ENCODE data around the gene CSF1.

CSF1 gene

DNA sequence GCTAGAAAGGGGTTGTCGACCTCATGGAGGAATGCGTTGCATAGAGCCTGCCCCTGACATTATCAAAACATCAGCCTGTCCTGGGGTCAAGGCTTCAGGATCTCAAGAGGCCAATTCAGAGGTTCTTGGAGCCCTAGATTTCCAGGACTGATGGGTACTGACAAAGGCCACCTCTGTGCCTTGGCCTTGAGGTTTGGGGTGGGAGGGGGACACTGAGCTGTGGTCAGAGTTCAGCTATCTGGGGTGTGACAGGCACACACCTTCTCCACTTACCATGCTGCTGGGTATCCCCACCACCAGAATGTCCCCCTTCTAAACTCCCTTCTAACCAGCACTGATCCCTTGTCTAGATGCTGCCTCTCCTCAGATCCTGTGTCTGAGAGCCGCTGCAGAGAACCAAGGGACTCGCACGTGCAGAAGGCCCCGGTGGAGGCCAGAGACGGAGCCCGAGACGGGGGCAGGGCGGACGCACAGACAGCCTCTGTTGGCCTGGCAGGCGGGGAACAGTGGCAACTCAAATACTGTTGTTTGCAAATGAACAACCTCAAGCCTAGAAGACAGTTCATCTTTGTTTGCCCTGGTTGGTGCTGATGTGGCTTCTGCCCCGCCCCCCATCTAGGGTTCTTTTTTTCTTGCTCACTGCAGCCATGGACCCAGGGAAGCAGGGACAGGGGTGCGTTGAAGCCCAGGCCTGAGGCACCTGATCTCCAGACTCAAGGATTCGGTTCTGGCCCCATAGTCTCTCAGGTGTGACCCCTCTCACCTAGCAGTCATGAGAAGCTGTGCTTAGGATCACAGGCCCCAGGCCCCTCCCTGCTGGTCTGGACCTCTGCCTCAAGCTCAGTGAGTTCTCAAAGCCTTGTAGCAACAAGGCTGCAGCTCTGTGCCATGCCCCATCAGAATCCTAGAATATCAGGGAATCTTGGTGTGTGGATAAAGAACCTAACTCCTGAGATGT is 28.1 kb upstream of the CSF1 start:
- no peak for DNase-seq

DNA sequence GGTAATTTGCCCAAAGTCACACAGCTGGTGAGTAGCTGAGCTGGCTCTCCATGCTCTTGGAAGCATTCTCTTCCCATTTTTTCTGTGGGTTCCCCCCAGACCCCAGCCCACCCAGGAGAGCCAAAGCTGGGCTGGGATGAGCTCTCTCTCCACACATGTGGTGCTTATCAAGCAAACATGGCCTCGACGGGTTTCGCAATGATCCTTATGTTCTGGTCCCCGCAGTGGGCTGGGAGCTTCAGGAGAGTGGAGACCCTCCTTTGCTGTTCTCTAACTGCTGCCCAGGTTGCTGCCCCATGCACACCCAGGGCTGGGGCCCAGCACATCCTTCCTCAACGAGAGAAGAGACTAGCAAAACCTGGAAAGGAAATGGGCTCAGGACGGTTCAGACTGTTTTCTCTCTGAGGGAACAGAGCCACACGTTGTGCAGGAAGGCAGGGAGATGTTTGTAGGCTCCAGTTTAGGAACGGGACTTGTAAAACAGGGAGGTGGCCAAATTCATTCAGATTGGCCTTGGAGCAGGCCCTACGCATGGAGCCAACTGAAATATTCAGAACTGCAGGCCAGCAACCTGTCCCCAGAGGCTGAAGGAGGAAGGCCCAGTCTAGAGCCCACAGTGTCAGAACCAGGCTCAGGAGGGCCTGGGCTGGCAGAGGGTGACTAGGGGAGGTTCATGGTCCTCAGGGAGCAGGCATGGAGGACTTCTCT is 27.2 kb upstream of the CSF1 start:
- DNase-seq: peak; percentile 56

DNA sequence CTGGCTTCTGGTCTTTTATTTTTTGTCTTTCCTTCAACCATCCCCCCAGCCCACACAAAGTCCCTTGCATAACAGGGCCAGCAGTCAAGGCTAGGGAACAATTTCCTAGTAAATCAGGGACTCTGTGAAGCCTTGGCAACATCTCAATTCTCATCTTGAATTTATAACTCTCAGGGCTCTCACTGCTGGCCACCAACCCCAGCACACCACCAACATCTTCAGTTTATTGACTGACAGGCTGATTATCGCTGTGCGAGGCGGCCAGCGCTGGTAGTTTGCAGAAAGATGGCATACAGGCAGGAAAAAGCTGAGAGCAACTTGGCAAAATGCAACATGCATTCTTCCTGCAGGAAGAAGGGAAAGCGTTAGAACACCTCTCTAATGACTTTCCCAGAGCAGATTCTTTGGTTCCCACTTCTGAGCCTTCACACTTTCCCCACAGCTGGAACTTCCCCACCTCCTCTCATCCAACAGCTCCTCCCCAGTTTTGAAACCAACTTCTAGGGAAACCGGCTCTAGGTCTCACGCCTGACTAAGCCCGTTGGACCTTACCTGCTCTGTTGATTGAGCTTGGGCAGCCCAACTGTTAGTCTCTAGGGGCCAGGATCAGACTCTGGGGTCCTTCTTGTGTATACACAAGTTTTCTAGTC is 26.3 kb upstream of the CSF1 start:
- peak; percentile 65 for DNase-seq

- DNase-seq: peak; percentile 13
Observed at GRCh38 chr1:109885589-109885988, 25.1 kb upstream of the CSF1 start.

GRCh38 chr1:109886827-109887226 is 23.8 kb upstream of the CSF1 start:
- peak; percentile 33 for DNase-seq

DNA sequence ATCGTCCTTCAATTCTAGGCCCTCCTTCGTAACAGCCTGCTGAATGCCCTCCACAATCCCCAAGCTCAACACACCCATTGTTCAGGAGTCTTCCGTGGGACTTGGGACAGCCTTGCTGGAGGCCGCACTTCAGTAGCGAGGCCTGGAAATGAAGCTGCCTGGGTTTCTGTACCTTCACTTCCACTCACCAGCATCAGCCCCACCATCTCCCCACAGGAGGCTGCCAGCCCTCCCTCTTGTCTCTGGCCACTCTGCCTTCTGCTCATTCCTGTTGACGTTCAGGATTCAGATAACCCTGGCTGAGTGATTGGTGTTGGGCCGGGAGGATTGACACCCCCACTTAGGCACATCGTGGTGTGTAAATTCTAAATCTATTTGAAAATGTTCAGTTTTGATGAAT is 23.4 kb upstream of the CSF1 start:
- DNase-seq: no peak

- DNase-seq: peak; percentile 14
Observed at GRCh38 chr1:109887884-109888283, 22.8 kb upstream of the CSF1 start.

- DNase-seq: no peak
Observed at GRCh38 chr1:109889094-109889493, 21.6 kb upstream of the CSF1 start.

- DNase-seq: peak; percentile 8
Observed at GRCh38 chr1:109890115-109890953, 20.3 kb upstream of the CSF1 start.

- DNase-seq: peak; percentile 56
Observed at GRCh38 chr1:109891930-109892329, 18.7 kb upstream of the CSF1 start.

DNA sequence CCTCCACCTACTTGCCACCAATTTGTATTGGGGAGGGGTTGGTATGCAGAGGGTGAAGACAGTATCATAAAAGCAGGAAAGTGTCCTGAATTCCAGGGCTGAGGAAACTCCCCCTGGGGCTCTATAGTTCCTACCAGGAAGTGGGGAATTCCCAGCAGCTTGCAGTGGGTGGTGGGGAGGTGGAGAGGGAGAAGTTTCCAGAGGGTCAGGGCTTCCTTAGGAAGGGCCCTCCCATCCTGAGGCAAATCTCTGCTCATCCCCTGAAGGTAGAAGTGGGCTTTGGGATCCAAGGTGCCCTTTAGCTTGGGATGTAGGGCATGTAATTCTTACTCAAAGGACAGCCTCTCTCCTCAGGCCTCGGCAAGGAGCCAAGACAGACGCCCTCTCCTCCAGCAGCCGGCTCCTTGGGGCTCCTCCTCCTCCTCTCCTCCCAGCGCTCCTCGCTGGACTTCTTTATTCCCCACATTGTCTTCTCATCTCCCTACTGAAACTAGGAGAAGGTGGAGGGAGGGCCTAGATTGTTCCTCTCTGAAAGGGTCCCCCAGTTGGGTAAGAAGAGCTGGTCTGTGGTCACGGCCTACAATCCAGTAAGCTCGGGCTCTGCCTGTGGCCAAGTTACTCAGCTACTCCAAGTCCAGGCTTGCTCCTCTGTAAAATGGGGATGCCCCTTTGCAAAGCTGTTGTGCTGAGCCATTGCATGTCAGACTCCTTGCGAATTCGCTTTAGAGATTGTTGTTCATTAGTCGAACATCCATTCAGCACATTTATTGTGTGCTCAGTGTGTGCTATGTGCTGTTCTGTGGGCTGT is 17.9 kb upstream of the CSF1 start:
- no peak for DNase-seq

- DNase-seq: no peak
Observed at GRCh38 chr1:109893532-109894171, 17.0 kb upstream of the CSF1 start.

- no peak for DNase-seq
Observed at GRCh38 chr1:109894823-109895719, 15.6 kb upstream of the CSF1 start.

DNA sequence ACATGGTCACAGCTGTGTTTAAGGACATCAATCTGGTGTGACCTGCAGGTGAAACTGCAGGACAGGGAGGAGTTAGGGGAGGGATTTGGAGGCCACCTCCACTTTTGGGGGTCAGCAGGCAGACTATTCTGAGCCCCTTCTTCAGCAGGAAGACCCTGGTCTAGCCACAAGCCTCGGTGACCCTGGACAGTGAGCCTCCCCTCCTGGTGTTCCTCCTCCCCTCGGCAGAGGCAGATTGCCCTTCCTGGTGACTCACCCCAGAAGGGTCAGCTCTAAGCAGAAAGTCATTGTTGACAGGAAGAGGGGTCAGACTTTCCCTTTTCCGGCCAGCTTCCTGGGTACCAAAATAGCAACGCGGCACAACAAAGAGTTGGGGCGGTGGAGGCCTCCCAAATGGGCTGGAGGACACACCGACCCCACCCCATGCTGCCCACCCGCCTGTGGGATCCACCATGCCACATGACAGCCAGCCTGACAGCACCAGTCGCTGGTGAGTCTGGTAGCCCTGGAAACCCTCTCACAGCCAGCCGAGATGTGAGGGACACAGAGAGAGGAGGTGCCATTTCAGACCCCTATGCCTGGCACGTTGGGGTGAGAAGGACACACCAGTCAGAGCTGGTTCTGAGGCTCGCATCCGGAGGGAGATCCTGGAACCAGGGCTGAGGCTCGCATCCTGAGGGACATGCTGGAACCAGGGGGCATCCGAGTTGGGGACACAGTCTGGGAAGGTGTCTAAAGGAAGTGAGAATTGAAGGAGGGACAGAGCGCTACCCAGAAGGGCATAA is 14.7 kb upstream of the CSF1 start:
- peak; percentile 58 for DNase-seq

GRCh38 chr1:109896681-109897080 is 14.0 kb upstream of the CSF1 start:
- DNase-seq: no peak

DNA sequence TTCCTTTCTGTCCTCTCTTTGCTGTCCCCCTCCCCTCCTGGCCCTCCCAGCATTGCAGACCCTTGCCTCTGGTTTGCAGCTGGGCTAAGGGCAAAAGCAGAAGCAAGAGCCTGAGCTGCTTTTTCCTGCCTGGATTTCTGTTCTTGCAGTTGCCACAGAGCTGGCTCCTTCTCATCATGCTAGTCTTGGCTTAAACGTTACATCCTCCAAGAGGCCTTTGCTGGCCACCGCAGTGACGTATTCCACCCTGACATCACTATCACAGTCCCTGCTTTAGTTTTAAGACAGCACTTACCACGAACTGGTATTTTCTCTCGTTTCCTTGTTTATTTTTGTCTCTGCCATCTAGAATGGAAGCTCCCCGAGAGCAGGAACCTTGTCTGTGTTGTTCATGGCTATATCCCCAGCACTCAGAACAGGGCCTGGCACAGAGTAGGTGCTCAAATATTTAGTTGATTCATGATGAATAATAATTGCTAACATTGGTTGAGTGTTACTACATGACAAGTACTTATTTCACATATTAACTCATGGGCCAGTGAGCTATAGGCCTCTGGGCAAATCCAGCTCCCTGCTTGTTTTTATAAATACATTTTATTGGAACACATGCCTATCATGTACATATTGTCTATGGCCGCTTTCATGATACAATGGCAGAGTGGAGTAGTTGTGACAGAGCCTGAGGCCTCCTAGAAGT is 13.2 kb upstream of the CSF1 start:
- no peak for DNase-seq

- no peak for DNase-seq
Observed at GRCh38 chr1:109898842-109899241, 11.8 kb upstream of the CSF1 start.

DNA sequence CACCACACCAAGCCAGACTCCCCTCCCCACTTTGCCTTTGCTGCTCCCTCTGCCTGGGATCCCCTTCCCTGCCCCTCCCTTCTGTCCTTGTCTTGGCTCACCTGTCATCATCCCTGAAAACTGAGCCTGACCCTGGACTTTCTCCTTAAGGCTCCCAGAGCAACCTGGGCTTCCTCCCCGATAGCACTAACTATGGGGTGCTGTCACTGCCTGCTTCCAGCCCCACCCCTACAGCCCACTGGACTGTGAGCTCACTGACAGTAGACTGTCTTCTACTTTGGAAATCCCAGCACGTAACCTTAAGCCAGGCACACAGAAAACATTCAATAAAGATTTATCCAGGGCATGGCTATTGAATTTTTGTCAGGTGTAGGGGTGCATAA is 9.5 kb upstream of the CSF1 start:
- DNase-seq: no peak
